K562 (cell line): Measurements from ENCODE around the gene ANP32B. TPM values are rescaled to one million over a fixed set of nuclear protein-coding genes. Genes with fewer than 3 reads are reported as not detected.

Experiments used
- ADNP ChIP-seq: fragments of 200-800 bp; sonication (Bioruptor generic); IDR thresholded peaks from 2 replicates; pipeline ENCODE4 v1.6.1; 2016; ENCODE audit warnings: missing genetic modification characterization, missing compliant biosample characterization
- BRF1 ChIP-seq: IDR thresholded peaks from 3 replicates; pipeline ENCODE4 v1.6.1; 2011; ENCODE audit warnings: borderline replicate concordance, mild to moderate bottlenecking; ENCODE audit not compliant: insufficient read length; ENCODE audit errors: extremely low read depth
- CBFA2T3 ChIP-seq: fragments of 450-650 bp; IDR thresholded peaks from 2 replicates; pipeline ENCODE4 v1.6.1; 2017
- CC2D1A ChIP-seq: fragments of 450-650 bp; IDR thresholded peaks from 2 replicates; pipeline ENCODE4 v1.6.1; 2017; ENCODE audit warnings: mild to moderate bottlenecking
- CREB1 ChIP-seq, 2 experiments: sonication (generic) in 1 of 2; formaldehyde crosslinking in 1 of 2; IDR thresholded peaks; 2 replicates each; pipeline versions ENCODE4 v1.6.1 to v1.8.0; 2012 to 2022; ENCODE audit warnings: inconsistent platforms in 1 of 2, mild to moderate bottlenecking in 1 of 2, missing genetic modification reagents in 1 of 2, moderate library complexity in 1 of 2
- ETS2 ChIP-seq: IDR thresholded peaks from 2 replicates; pipeline ENCODE4 v1.6.1; 2016; ENCODE audit warnings: borderline replicate concordance, missing genetic modification characterization, mild to moderate bottlenecking, moderate library complexity, missing compliant biosample characterization; ENCODE audit not compliant: poor library complexity, severe bottlenecking
- ETV6 ChIP-seq, 3 experiments: fragments of 150-350 bp in 1 of 3; sonication (generic) in 1 of 3; formaldehyde crosslinking in 1 of 3; IDR thresholded peaks; 2 replicates each; pipeline versions ENCODE4 v1.6.1 to v1.8.0; 2014 to 2022; ENCODE audit warnings: borderline replicate concordance in 2 of 3, low read depth in 2 of 3, antibody characterized with exemption in 1 of 3, low read length in 1 of 3, mild to moderate bottlenecking in 1 of 3, missing genetic modification reagents in 1 of 3
- FOXJ3 ChIP-seq: sonication (generic); formaldehyde crosslinking; IDR thresholded peaks from 2 replicates; pipeline ENCODE4 v1.4.0; 2020; ENCODE audit warnings: mild to moderate bottlenecking, missing genetic modification reagents
- FOXK2 ChIP-seq, 2 experiments: fragments of 450-650 bp; IDR thresholded peaks in 1 of 2; conservative IDR thresholded peaks in 1 of 2; 2 replicates each; pipeline ENCODE4 v1.6.1; 2016; ENCODE audit warnings: low read depth in 2 of 2, mild to moderate bottlenecking in 1 of 2
- KDM5B ChIP-seq: fragments of 200-600 bp; sonication (generic); IDR thresholded peaks from 2 replicates; pipeline ENCODE4 v1.6.1; 2012; ENCODE audit warnings: low read depth, mild to moderate bottlenecking, moderate library complexity, low read length, control low read depth, inconsistent platforms; ENCODE audit not compliant: insufficient replicate concordance
- KLF10 ChIP-seq: fragments of 250-450 bp; sonication (Bioruptor Pico); IDR thresholded peaks from 2 replicates; pipeline ENCODE4 v1.6.1; 2021; ENCODE audit warnings: matching md5 sums
- L3MBTL2 ChIP-seq: fragments of 450-650 bp; IDR thresholded peaks from 2 replicates; pipeline ENCODE4 v1.6.1; 2016; ENCODE audit warnings: mild to moderate bottlenecking, moderate library complexity
- NCOR1 ChIP-seq: fragments of 450-650 bp; IDR thresholded peaks from 2 replicates; pipeline ENCODE4 v1.6.1; 2016; ENCODE audit warnings: mild to moderate bottlenecking, moderate library complexity
- NFE2 ChIP-seq: IDR thresholded peaks from 2 replicates; pipeline ENCODE4 v1.6.1; 2014; ENCODE audit warnings: antibody characterized with exemption, low read depth
- PRPF4 ChIP-seq: fragments of 200-400 bp; formaldehyde crosslinking; IDR thresholded peaks from one replicate; pipeline ENCODE4 v1.6.1; 2017; ENCODE audit warnings: low read length, low read depth, mild to moderate bottlenecking; ENCODE audit not compliant: insufficient read depth, poor library complexity, severe bottlenecking
- PTRF ChIP-seq: fragments of 450-650 bp; IDR thresholded peaks from 2 replicates; pipeline ENCODE4 v1.6.1; 2016; ENCODE audit warnings: mild to moderate bottlenecking, missing genetic modification characterization, missing compliant biosample characterization
- RHOXF2B ChIP-seq: fragments of 250-450 bp; sonication (Bioruptor Pico); conservative IDR thresholded peaks from 2 replicates; pipeline ENCODE4 v1.5.1; 2021
- SIX5 ChIP-seq, 2 experiments: IDR thresholded peaks; 2 replicates each; pipeline ENCODE4 v1.6.1; 2011; ENCODE audit warnings: low read length in 2 of 2, borderline replicate concordance in 1 of 2, low read depth in 1 of 2, mild to moderate bottlenecking in 1 of 2, moderate library complexity in 1 of 2; ENCODE audit not compliant: insufficient read depth in 1 of 2
- TCF3 ChIP-seq: sonication (generic); formaldehyde crosslinking; IDR thresholded peaks from 2 replicates; pipeline ENCODE4 v1.4.0; 2020; ENCODE audit warnings: mild to moderate bottlenecking, missing genetic modification reagents
- ZBTB7A ChIP-seq: IDR thresholded peaks from 2 replicates; pipeline ENCODE4 v1.6.1; 2011; ENCODE audit warnings: low read depth, mild to moderate bottlenecking, low read length, moderate library complexity, borderline replicate concordance; ENCODE audit not compliant: control insufficient read depth
- ZFP1 ChIP-seq: fragments of 450-650 bp; formaldehyde crosslinking; IDR thresholded peaks from 2 replicates; pipeline ENCODE4 v1.4.0; 2020; ENCODE audit warnings: mild to moderate bottlenecking, mixed read lengths
- ZNF174 ChIP-seq: fragments of 250-450 bp; sonication (Bioruptor Pico); IDR thresholded peaks from 2 replicates; pipeline ENCODE4 v1.4.0; 2020; ENCODE audit warnings: mild to moderate bottlenecking
- ZNF740 ChIP-seq, 3 experiments: fragments of 200-800 bp in 1 of 3; sonication (Bioruptor generic) in 1 of 3; sonication (generic) in 1 of 3; formaldehyde crosslinking in 1 of 3; IDR thresholded peaks; 2 replicates each; pipeline versions ENCODE4 v1.6.1 to v1.8.0; 2016 to 2022; ENCODE audit warnings: mild to moderate bottlenecking in 2 of 3, missing compliant biosample characterization in 2 of 3, missing genetic modification characterization in 2 of 3, missing genetic modification reagents in 1 of 3
- polyA plus RNA-seq, 8 experiments: library from polyadenylated mRNA; depleted of rRNA in 4 of 8; stranded (reverse) in 5 of 8; unstranded in 3 of 8; fragments of >200 nt; fragmentation: Nextera tagmentation in 2 of 8; fragmentation: Illumina TruSeq in 1 of 8; extraction: Ambion mirVana in 2 of 8; extraction: Trizol in 1 of 8; gene quantifications; 2 replicates each; pipeline versions ENCODE4 v1.2.1 to v1.2.3, GENCODE V29; 2011 to 2014; ENCODE audit warnings: inconsistent platforms in 1 of 8, missing spikeins in 1 of 8
- total RNA-seq, 7 experiments: library from RNA; depleted of rRNA in 6 of 7; stranded (reverse); fragments of >200 nt in 6 of 7; fragmentation: Illumina TruSeq in 2 of 7; extraction: Trizol in 2 of 7; gene quantifications; 2 replicates each; pipeline versions ENCODE4 v1.2.1 to v1.2.3, GENCODE V29; 2011 to 2021; ENCODE audit warnings: low replicate concordance in 1 of 7
- TF ChIP-seq, protein P1 (sequence below): IDR thresholded peaks from 2 replicates; pipeline ENCODE4 v1.6.1; 2012; ENCODE audit warnings: low read depth, low read length, improper control_type of control experiment, borderline replicate concordance

The ANP32B gene
- total and polyA plus RNA-seq, 9 of the 15 experiments (the other 6 are each of a cell fraction or from before 2014, with no cell fraction given): 68.9 to 815 (median 141) TPM

DNA sequence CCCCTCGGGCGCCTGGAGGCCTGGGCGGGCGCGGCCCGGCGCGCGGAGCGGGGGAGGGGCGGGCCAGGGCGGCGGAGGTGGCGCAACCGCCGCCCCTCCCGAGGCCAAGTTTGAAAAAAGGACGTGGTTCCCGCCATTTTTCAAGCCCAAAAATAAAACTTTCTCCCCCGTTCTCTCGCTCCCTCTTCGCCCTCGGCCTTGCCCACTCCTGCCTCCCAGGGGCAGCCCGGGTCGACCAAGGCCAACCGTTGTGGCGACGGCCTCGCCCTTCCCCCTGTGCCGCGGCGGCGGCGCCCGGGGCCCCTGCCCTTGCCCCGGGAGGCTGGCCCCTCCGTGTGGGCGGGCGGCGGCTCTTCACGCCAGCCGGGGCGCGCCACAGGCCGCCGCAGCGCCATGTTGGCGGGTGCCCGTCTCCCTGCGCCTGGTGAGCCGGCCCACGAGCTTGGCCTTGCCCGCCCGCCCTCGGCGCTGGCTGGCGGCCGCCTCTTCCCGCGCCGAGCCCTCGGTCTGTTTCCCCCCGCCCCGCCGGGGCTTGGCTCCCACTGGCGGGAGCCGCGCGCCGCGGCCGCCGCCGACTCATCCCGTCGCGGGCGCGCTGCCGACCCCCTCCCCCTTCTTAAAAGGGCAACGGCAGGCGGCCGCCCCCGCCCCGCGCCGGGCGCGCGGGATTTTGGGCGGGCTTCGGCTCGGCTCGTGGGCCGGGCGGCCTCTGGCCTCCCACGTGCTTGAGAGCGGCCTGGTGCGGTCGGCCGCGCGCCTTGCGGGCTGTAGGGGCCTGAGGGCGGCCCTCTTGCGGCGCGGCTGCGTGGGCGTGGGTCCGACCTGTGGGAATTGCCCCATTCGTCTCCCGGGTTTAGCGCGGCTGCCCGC lies 1.3 kb downstream of the ANP32B start (continued):
- TF ChIP-seq, protein P1, sequence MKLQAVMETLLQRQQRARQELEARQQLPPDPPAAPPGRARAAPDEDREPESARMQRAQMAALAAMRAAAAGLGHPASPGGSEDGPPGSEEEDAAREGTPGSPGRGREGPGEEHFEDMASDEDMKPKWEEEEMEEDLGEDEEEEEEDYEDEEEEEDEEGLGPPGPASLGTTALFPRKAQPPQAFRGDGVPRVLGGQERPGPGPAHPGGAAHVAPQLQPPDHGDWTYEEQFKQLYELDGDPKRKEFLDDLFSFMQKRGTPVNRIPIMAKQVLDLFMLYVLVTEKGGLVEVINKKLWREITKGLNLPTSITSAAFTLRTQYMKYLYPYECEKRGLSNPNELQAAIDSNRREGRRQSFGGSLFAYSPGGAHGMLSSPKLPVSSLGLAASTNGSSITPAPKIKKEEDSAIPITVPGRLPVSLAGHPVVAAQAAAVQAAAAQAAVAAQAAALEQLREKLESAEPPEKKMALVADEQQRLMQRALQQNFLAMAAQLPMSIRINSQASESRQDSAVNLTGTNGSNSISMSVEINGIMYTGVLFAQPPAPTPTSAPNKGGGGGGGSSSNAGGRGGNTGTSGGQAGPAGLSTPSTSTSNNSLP: no peak
- TF ChIP-seq SIX5 (IDR thresholded peaks at IDR 0.05; ENCODE audit: borderline replicate concordance in 1 of 2, insufficient read depth in 1 of 2, low read depth in 1 of 2, low read length in 2 of 2): no peak
- TF ChIP-seq CC2D1A: no peak
- TF ChIP-seq ZNF174: no peak
- TF ChIP-seq FOXJ3: no peak
- TF ChIP-seq TCF3 (CRISPR knock-in tag): peak; percentile 5; the same call in 1 of the 2 replicates
- TF ChIP-seq KLF10 (CRISPR knock-in tag): no peak
- no peak for TF ChIP-seq RHOXF2B (CRISPR knock-in tag)
- TF ChIP-seq FOXK2 (conservative IDR thresholded peaks at IDR 0.05 in 1 of 2, IDR thresholded peaks at IDR 0.05 in 1 of 2; ENCODE audit: low read depth in 2 of 2): no peak
- TF ChIP-seq ZNF740 (CRISPR knock-in tag; IDR thresholded peaks at IDR 0.05): peak; percentile 95
- TF ChIP-seq ZNF740 (tag; IDR thresholded peaks at IDR 0.05): peak in 1 of 2 experiments; percentile 91; a peak in 2 of 4 replicates
- peak; percentile 24; the same call in 1 of the 2 replicates for TF ChIP-seq NCOR1
- TF ChIP-seq ETS2 (tag): no peak
- no peak for TF ChIP-seq BRF1
- no peak for TF ChIP-seq ETV6 (IDR thresholded peaks at IDR 0.05; ENCODE audit: borderline replicate concordance in 1 of 2, low read depth in 2 of 2, low read length in 1 of 2)
- TF ChIP-seq ETV6 (CRISPR knock-in tag; IDR thresholded peaks at IDR 0.05; ENCODE audit: borderline replicate concordance): peak; percentile 97
- peak; percentile 55 for TF ChIP-seq PRPF4
- TF ChIP-seq KDM5B: peak; percentile 38
- TF ChIP-seq PTRF: no peak
- no peak for TF ChIP-seq ZFP1 (CRISPR knock-in tag)
- no peak for TF ChIP-seq CBFA2T3
- TF ChIP-seq ADNP: no peak
- peak; percentile 13; the same call in 1 of the 2 replicates for TF ChIP-seq CREB1 (IDR thresholded peaks at IDR 0.05)
- TF ChIP-seq CREB1 (CRISPR knock-in tag; IDR thresholded peaks at IDR 0.05): peak; percentile 47; the same call in 1 of the 2 replicates
- TF ChIP-seq NFE2: 0 out of 2 replicates have a peak, but pooled peaks have one; percentile 27
- peak; percentile 98 for TF ChIP-seq L3MBTL2
- peak; percentile 88 for TF ChIP-seq ZBTB7A
